ENCODE measurements around the gene SMTN.

DNA sequence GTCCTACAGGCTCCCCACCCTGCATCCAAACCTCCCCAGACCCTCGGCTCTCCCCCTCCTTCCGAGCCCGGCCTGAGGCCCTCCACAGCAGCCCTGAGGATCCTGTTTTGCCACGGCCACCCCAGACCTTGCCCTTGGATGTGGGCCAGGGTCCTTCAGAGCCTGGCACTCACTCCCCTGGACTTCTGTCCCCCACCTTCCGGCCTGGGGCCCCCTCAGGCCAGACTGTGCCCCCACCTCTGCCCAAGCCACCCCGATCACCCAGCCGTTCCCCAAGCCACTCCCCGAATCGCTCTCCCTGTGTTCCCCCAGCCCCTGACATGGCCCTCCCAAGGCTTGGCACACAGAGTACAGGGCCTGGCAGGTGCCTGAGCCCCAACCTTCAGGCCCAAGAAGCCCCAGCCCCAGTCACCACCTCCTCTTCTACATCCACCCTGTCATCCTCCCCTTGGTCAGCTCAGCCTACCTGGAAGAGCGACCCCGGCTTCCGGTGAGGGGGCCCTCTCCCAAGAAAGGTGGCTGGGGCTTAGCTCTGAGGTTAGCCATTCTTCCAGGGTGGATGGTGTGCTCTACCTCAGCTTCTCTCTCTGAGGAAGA, 44.5 kb downstream of the SMTN start:
- TF ChIP-seq, protein P1, sequence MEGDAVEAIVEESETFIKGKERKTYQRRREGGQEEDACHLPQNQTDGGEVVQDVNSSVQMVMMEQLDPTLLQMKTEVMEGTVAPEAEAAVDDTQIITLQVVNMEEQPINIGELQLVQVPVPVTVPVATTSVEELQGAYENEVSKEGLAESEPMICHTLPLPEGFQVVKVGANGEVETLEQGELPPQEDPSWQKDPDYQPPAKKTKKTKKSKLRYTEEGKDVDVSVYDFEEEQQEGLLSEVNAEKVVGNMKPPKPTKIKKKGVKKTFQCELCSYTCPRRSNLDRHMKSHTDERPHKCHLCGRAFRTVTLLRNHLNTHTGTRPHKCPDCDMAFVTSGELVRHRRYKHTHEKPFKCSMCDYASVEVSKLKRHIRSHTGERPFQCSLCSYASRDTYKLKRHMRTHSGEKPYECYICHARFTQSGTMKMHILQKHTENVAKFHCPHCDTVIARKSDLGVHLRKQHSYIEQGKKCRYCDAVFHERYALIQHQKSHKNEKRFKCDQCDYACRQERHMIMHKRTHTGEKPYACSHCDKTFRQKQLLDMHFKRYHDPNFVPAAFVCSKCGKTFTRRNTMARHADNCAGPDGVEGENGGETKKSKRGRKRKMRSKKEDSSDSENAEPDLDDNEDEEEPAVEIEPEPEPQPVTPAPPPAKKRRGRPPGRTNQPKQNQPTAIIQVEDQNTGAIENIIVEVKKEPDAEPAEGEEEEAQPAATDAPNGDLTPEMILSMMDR (conservative IDR thresholded peaks at IDR 0.05; ENCODE audit: low read depth, low read length) = no peak
- no peak for TF ChIP-seq EZH2 (IDR thresholded peaks at IDR 0.05; ENCODE audit: low read length, unreplicated experiment)

Data from PC-3 (cell line).